Panc1 (cell line): ENCODE data around the gene ADCY2. TPM values are rescaled to one million over a fixed set of nuclear protein-coding genes. Genes with fewer than 3 reads are reported as not detected.

Experiments used
- ATAC-seq: fragments of 200-7000 bp; cut with Tn5 transposase; 2 replicates; pipeline ENCODE4 v1.9.1; 2020; ENCODE audit warnings: mild to moderate bottlenecking, moderate library complexity
- BruUV-seq: library from RNA; stranded (reverse); fragments of 400-500 nt; replicated peaks from 2 replicates; lab custom pipeline; 2021; lab: Mats Ljungman, UMichigan
- CTCF ChIA-PET: fragments of 300-600 bp; sonication (Branson Sonifier 250); formaldehyde crosslinking; loops from one replicate; lab custom pipeline; 2022; ENCODE audit warnings: antibody characterized with exemption; lab: Charles Lee
- POLR2A ChIA-PET: fragments of 300-600 bp; sonication (Branson Sonifier 250); formaldehyde crosslinking; loops from one replicate; lab custom pipeline; 2022; ENCODE audit warnings: antibody characterized with exemption; lab: Charles Lee
- DNase-seq: peaks from one replicate; pipeline ENCODE4 v3.0.0-alpha.2; 2010; ENCODE audit warnings: low read depth, low spot score
- H3K27ac ChIP-seq: 2 replicates; pipeline ENCODE4 v1.5.1; 2011; ENCODE audit warnings: mild to moderate bottlenecking, low read length, inconsistent platforms
- H3K27me3 ChIP-seq: fragments of 200-500 bp; sonication (Bioruptor generic); 2 replicates; pipeline ENCODE4 v1.6.0; 2014; ENCODE audit warnings: low read length, inconsistent platforms; ENCODE audit not compliant: control insufficient read depth, insufficient read depth
- H3K36me3 ChIP-seq: fragments of 200-500 bp; sonication (Bioruptor generic); 2 replicates; pipeline ENCODE4 v1.5.1; 2014; ENCODE audit warnings: inconsistent platforms, mild to moderate bottlenecking, low read length, moderate library complexity; ENCODE audit not compliant: control insufficient read depth, insufficient read depth
- H3K4me1 ChIP-seq: 2 replicates; pipeline ENCODE4 v1.5.1; 2011; ENCODE audit warnings: inconsistent platforms, mild to moderate bottlenecking, low read length, moderate library complexity; ENCODE audit not compliant: control insufficient read depth, insufficient read depth
- H3K4me3 ChIP-seq, 2 experiments: 2 replicates each; pipeline ENCODE4 v1.5.1; 2011 to 2012; ENCODE audit warnings: low read depth in 2 of 2, low read length in 2 of 2, mild to moderate bottlenecking in 2 of 2, inconsistent platforms in 1 of 2, moderate library complexity in 1 of 2
- H3K9me3 ChIP-seq: fragments of 200-500 bp; sonication (Bioruptor generic); 2 replicates; pipeline ENCODE4 v1.5.1; 2014; ENCODE audit warnings: low read depth, mild to moderate bottlenecking, inconsistent platforms, low read length, moderate library complexity; ENCODE audit not compliant: control insufficient read depth, insufficient read depth
- CTCF ChIP-seq: fragments of 450-650 bp; IDR thresholded peaks from 2 replicates; pipeline ENCODE4 v1.5.1; 2017; ENCODE audit warnings: mild to moderate bottlenecking
- POLR2AphosphoS5 ChIP-seq: IDR thresholded peaks from 2 replicates; pipeline ENCODE4 v1.6.1; 2012; ENCODE audit warnings: mild to moderate bottlenecking, low read depth, low read length, moderate library complexity
- REST ChIP-seq, 2 experiments: IDR thresholded peaks; 2 replicates each; pipeline ENCODE4 v1.6.1; 2011 to 2012; ENCODE audit warnings: low read depth in 2 of 2, control low read depth in 1 of 2, low read length in 1 of 2, mild to moderate bottlenecking in 1 of 2, moderate library complexity in 1 of 2; ENCODE audit not compliant: insufficient read depth in 1 of 2
- SIN3A ChIP-seq: IDR thresholded peaks from 2 replicates; pipeline ENCODE4 v1.6.1; 2012; ENCODE audit warnings: low read depth, mild to moderate bottlenecking, low read length, moderate library complexity, borderline replicate concordance; ENCODE audit not compliant: insufficient read depth
- TCF7L2 ChIP-seq: IDR thresholded peaks from 2 replicates; pipeline ENCODE4 v1.6.1; 2011; ENCODE audit warnings: mild to moderate bottlenecking, low read depth, low read length, inconsistent platforms
- in situ Hi-C: cut with HindIII; loops from 2 replicates; pipeline ENCODE4 v1.10.0; 2016; ENCODE audit warnings: low sequenced_read_pairs, low pct_unique_long_range_greater_than_20kb
- intact Hi-C: fragments of 100-400 bp; cut with micrococcal nuclease; formaldehyde crosslinking; loops from one replicate; pipeline ENCODE4 v1.10.0; 2022; ENCODE audit not compliant: unreplicated experiment
- total RNA-seq: library from RNA; stranded (reverse); gene quantifications from one replicate; pipeline ENCODE4 v1.2.1, GENCODE V29; 2021; ENCODE audit not compliant: unreplicated experiment

ADCY2 gene
- total RNA-seq, 1 experiment from 2014 or later = 0.13 TPM

- POLR2A ChIA-PET = no interaction called here
- in situ Hi-C loops = no loop called here
- ATAC-seq = no peak
- H3K4me3 ChIP-seq = no peak overlapping the region
- H3K36me3 ChIP-seq = no peaks in the 10 kb centered on the region
- no peaks in the 10 kb centered on the region for H3K27me3 ChIP-seq
- no peak overlapping the region for H3K27ac ChIP-seq
- H3K4me1 ChIP-seq = no peaks in the 10 kb centered on the region
- no peak for DNase-seq
- CTCF ChIA-PET = no interaction called here
- TF ChIP-seq SIN3A = no peak
- no peak for TF ChIP-seq CTCF
- no peak for TF ChIP-seq TCF7L2
- intact Hi-C loops = no loop called here
- no TSS peak for BruUV-seq
- H3K9me3 ChIP-seq = no peaks in the 10 kb centered on the region
Measured at GRCh38 chr5:7376871-7377270, 19.1 kb upstream of the ADCY2 start.

GRCh38 chr5:7377761-7378160 lies 18.2 kb upstream of the ADCY2 start:
- BruUV-seq = no TSS peak
- ATAC-seq (no peak), DNase-seq (no peak)
- no peaks in the 10 kb centered on the region for H3K9me3 ChIP-seq
- TF ChIP-seq POLR2AphosphoS5 (no peak), SIN3A (no peak), CTCF (no peak), REST (IDR thresholded peaks at IDR 0.05; ENCODE audit: insufficient read depth in 1 of 2, low read depth in 2 of 2, low read length in 1 of 2) (no peak), TCF7L2 (no peak)
- intact Hi-C loops (no loop called here), in situ Hi-C loops (no loop called here)
- H3K27me3 ChIP-seq = no peaks in the 10 kb centered on the region
- no peaks in the 10 kb centered on the region for H3K4me1 ChIP-seq
- H3K27ac ChIP-seq = no peak overlapping the region
- no peaks in the 10 kb centered on the region for H3K36me3 ChIP-seq
- POLR2A ChIA-PET = no interaction called here
- H3K4me3 ChIP-seq = no peak overlapping the region
- CTCF ChIA-PET = no interaction called here
